ENCODE results near the gene IKZF3.
"Not testable (repeated sequence)": the region's sequence is repeated elsewhere in the genome, so short reads cannot be mapped to it uniquely, and the experiment has no call there.

Gene IKZF3

GRCh38 chr17:39854909-39855308 is 9.2 kb downstream of the IKZF3 start:
- no peak for DNase-seq (ENCODE audit: low read depth)
- H3K4me3 ChIP-seq (ENCODE audit: low read length) = no peak overlapping the region
- TF ChIP-seq CTCF (IDR thresholded peaks at IDR 0.05; ENCODE audit: insufficient read depth, low read depth, low read length, missing control alignments) = no peak

GRCh38 chr17:39852239-39852638 is 11.9 kb downstream of the IKZF3 start:
- no peak overlapping the region for H3K4me3 ChIP-seq (ENCODE audit: low read length)
- DNase-seq (ENCODE audit: low read depth) = no peak
- TF ChIP-seq CTCF (IDR thresholded peaks at IDR 0.05; ENCODE audit: insufficient read depth, low read depth, low read length, missing control alignments) = no peak

GRCh38 chr17:39850186-39850585 is 13.9 kb downstream of the IKZF3 start:
- DNase-seq (ENCODE audit: low read depth); H3K4me3 ChIP-seq (ENCODE audit: low read length): not testable (repeated sequence)

DNA sequence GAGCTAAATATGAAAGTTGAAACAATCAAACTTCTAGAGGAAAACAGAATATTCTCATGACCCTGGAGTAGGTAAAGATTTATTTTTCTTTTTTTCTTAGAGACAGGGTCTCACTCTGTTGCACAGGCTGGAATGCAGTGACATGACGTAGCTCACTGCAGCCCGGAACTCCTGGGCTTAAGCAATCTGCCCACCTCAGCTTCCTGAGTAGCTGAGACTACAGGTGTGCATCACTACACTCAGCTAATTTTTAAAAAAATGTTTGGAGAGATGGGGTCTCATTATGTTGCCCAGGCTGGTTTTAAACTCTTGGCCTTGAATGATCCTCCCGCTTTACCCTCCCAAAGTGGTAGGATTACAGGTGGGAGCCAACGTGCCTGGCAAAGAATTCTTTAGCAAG is 15.5 kb downstream of the IKZF3 start:
- no peak overlapping the region for H3K4me3 ChIP-seq (ENCODE audit: low read length)
- TF ChIP-seq CTCF (IDR thresholded peaks at IDR 0.05; ENCODE audit: insufficient read depth, low read depth, low read length, missing control alignments) = no peak
- no peak for DNase-seq (ENCODE audit: low read depth)

DNA sequence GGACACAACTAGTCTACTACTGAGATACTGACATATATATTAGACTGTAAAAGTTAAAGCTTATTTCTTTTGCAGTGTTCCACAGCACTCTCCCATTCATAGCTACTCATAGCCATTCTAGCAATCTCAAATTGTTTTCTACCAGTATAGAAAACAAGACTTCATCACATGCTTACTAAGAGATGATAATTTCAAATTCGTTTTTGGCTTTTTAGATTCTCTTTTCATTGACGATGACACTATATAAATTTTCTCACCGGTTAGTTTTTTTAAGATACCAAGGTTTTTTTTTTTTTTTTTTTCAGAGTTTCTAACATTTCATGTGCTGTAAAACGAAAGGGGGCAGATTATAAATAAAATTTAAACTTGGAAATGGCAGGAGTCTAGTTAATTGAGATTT is 17.9 kb downstream of the IKZF3 start:
- H3K4me3 ChIP-seq (ENCODE audit: low read length) = no peak overlapping the region
- TF ChIP-seq CTCF (IDR thresholded peaks at IDR 0.05; ENCODE audit: insufficient read depth, low read depth, low read length, missing control alignments) = no peak
- DNase-seq (ENCODE audit: low read depth) = no peak

DNA sequence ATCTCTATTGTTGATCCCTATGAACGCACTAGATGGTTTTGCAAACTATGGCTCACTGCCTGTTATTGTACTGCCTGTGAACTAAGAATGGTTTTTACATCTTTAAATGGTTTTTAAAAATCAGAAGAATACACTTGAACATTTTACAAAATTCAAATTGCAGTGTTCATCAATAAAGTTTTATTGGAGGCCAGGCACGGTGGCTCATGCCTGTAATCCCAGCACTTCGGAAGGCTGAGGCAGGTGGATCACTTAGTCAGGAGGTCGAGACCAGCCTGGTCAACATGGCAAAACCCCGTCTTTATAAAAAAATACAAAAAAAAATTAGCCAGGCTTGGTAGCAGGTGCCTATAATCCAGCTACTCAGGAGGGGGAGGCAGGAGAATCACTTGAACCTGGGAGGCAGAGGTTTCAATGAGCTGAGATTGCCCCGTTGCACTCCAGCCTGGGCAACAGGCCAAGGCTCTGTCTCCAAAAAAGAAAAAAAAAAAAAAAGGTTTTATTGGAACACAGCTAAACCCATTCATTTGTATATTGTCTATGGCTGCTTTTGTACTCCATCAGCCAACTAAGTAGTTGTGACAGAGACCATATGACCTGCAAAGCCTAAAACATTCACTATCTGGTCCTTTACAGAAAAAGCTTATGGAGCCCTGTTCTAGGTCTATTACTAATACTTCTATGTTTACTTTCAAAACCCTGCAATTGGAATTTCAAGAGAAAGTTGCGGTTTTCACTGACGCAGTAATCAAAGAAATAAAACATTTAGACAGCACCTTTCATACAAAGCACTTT is 18.9 kb downstream of the IKZF3 start:
- no peak for DNase-seq (ENCODE audit: low read depth)
- no peak for TF ChIP-seq CTCF (IDR thresholded peaks at IDR 0.05; ENCODE audit: insufficient read depth, low read depth, low read length, missing control alignments)
- no peak overlapping the region for H3K4me3 ChIP-seq (ENCODE audit: low read length)

- no peak for DNase-seq (ENCODE audit: low read depth)
- H3K4me3 ChIP-seq (ENCODE audit: low read length) = no peak overlapping the region
- no peak for TF ChIP-seq CTCF (IDR thresholded peaks at IDR 0.05; ENCODE audit: insufficient read depth, low read depth, low read length, missing control alignments)
Observed at GRCh38 chr17:39841134-39841683, 22.9 kb downstream of the IKZF3 start.

All from epithelial cell of esophagus (primary cell).